Spleen (tissue), 11 donors: ENCODE results near the gene SPANXN4. TPM values are rescaled to one million over a fixed set of nuclear protein-coding genes. Genes with fewer than 3 reads are reported as not detected.

Experiments
- DNase-seq: peaks from one replicate; pipeline ENCODE4 v3.0.0-alpha.2; 2020
- H3K27ac ChIP-seq, 8 donors: fragments of 200-600 bp; sonication (generic) in 7 of 8; 1 replicate in 4 of 8; 2 replicates in 4 of 8; pipeline versions ENCODE4 v1.5.0 to v1.8.0; 2016 to 2021; ENCODE audit warnings: inconsistent platforms in 4 of 8, mild to moderate bottlenecking in 4 of 8, moderate library complexity in 1 of 8
- H3K27me3 ChIP-seq, 7 donors: fragments of 200-600 bp; sonication (generic) in 6 of 7; replicated peaks in 1 of 7; 1 replicate in 4 of 7; 2 replicates in 3 of 7; pipeline versions ENCODE4 v1.5.0 to v1.8.0; 2016 to 2021; ENCODE audit warnings: inconsistent platforms in 3 of 7, mild to moderate bottlenecking in 1 of 7
- H3K36me3 ChIP-seq, 6 donors: fragments of 200-600 bp; sonication (generic) in 5 of 6; 1 replicate in 4 of 6; 2 replicates in 2 of 6; pipeline versions ENCODE4 v1.5.0 to v1.8.0; 2016 to 2021; ENCODE audit warnings: inconsistent platforms in 2 of 6
- H3K4me1 ChIP-seq, 6 donors: fragments of 200-600 bp; sonication (generic) in 5 of 6; 1 replicate in 3 of 6; 2 replicates in 3 of 6; pipeline versions ENCODE4 v1.5.0 to v1.8.0; 2016 to 2021; ENCODE audit warnings: inconsistent platforms in 3 of 6
- H3K4me3 ChIP-seq, 8 donors: fragments of 200-600 bp; sonication (generic) in 7 of 8; 1 replicate in 4 of 8; 2 replicates in 4 of 8; pipeline versions ENCODE4 v1.5.0 to v1.8.0; 2016 to 2021; ENCODE audit warnings: inconsistent platforms in 4 of 8, mild to moderate bottlenecking in 4 of 8, moderate library complexity in 2 of 8
- H3K9me3 ChIP-seq, 8 donors: fragments of 200-600 bp; sonication (generic) in 7 of 8; 1 replicate in 4 of 8; 2 replicates in 4 of 8; pipeline versions ENCODE4 v1.5.0 to v1.8.0; 2016 to 2021; ENCODE audit warnings: inconsistent platforms in 4 of 8
- CTCF ChIP-seq, 11 experiments: fragments of 200-600 bp in 7 of 11; fragments of 450-650 bp in 4 of 11; sonication (generic) in 4 of 11; IDR thresholded peaks in 8 of 11; conservative IDR thresholded peaks in 3 of 11; 1 replicate in 7 of 11; 2 replicates in 4 of 11; pipeline versions ENCODE4 v1.4.0 to v1.8.0; 2016 to 2021; ENCODE audit warnings: antibody characterized with exemption in 11 of 11, inconsistent platforms in 4 of 11, mild to moderate bottlenecking in 1 of 11
- POLR2A ChIP-seq, 3 donors: fragments of 450-650 bp; IDR thresholded peaks; one replicate each; pipeline ENCODE4 v1.5.1; 2017; ENCODE audit warnings: antibody characterized with exemption in 3 of 3, mild to moderate bottlenecking in 1 of 3
- POLR2AphosphoS5 ChIP-seq, 3 donors: sonication (generic); formaldehyde crosslinking; IDR thresholded peaks; one replicate each; pipeline ENCODE4 v1.5.1; 2017; ENCODE audit warnings: antibody characterized with exemption in 3 of 3
- WGBS, 5 donors: extraction: QIAGEN DNeasy Blood & Tissue Kit in 3 of 5; methylation state at CpG; one replicate each; pipeline versions ENCODE4 v1.1.5 to v1.1.7; 2013 to 2018; 5-methylcytosine and 5-hydroxymethylcytosine counted together
- intact Hi-C: fragments of 100-400 bp; cut with DNase I; formaldehyde crosslinking; loops from one replicate; pipeline ENCODE4 v1.15.0; 2023; ENCODE audit warnings: low total_unique reads
- polyA plus RNA-seq, 3 donors: library from polyadenylated mRNA; stranded (reverse); fragments of 200-250 nt; gene quantifications; one replicate each; pipeline ENCODE4 v1.2.1, GENCODE V29; 2013
- total RNA-seq, 7 donors: library from RNA; depleted of rRNA in 3 of 7; stranded (reverse); fragments of >200 nt in 3 of 7; fragmentation: NEBNext Ultra II Directional in 4 of 7; extraction: Animal tissue kit (Norgen Biotek cat#: 25700) in 4 of 7; gene quantifications; one replicate each; pipeline versions ENCODE4 v1.1.0 to v1.2.1, GENCODE V29; 2016 to 2021
- donor health status: healthy with polysubstance abuse.
- donor health status: DM: no; HTN: no; CAD: no; lungs with moderate emphysema.
- donor health status: DM: no; HTN: no; CAD: no.
- donor health status: Bipolar disorder and iron deficiency.
- donor health status: healthy.
- donor health status: DM: no; HTN: no; CAD: no.
- donor health status: DM: yes; HTN: yes; CAD: no.

SPANXN4 gene
- total and polyA plus RNA-seq, 10 donors, result not detected

DNA sequence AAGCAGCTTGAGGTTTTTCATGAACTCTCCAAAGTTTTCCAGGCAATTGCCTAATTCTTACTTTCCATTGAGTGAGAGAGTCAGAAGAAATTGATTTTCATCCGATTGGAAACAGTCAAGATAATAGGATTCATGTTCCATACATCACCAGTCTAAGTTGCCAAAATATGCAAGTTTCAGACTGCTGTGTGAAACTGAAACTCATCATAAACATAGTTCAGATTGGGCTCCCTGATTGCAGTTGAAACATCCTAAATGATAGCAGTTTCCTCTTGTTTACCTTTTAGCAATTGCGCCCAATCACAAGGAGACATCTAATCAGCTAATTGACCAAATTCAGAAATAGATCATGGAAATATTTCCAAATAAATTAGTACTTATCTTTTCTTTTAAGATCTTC lies 56.8 kb downstream of the SPANXN4 start:
- TF ChIP-seq CTCF (IDR thresholded peaks at IDR 0.05 in 8 of 11, conservative IDR thresholded peaks at IDR 0.05 in 3 of 11) (no peak), POLR2AphosphoS5 (IDR thresholded peaks at IDR 0.05) (no peak), POLR2A (IDR thresholded peaks at IDR 0.05) (no peak)
- intact Hi-C loops, result no loop called here

More for the DNA sequence above, 56.8 kb downstream of the SPANXN4 start:
- H3K27ac ChIP-seq, result no peak overlapping the region
- H3K4me3 ChIP-seq, result no peak overlapping the region
- H3K27me3 ChIP-seq, result no peaks in the 10 kb centered on the region
- no peak for DNase-seq
- H3K4me1 ChIP-seq, result no peaks in the 10 kb centered on the region
- 77 to 90% (median 87%) methylated on average over 2 of the region's 2 CpGs for WGBS, 5 donors
- no peaks in the 10 kb centered on the region for H3K36me3 ChIP-seq
- H3K9me3 ChIP-seq, result peaks cover 0 to 14% (median 3%) of the 10 kb centered on the region in 8 donors
